Fibroblast of skin of back (primary cell): ENCODE data around the gene SERPINE2.
A peak's percentile ranks its signal among the peaks of the same experiment; 100 is the strongest.
"Not testable (repeated sequence)": the region's sequence is repeated elsewhere in the genome, so short reads cannot be mapped to it uniquely, and the experiment has no call there.

Experiments
- DNase-seq: peaks from one replicate; pipeline ENCODE4 v3.0.0-alpha.2; 2013

Gene SERPINE2

GRCh38 chr2:224009605-224010315 lies 29.3 kb downstream of the SERPINE2 start:
- DNase-seq: peak; percentile 21

- DNase-seq: no peak
These were observed 30.3 kb downstream of the SERPINE2 start for GRCh38 chr2:224008702-224009261.

GRCh38 chr2:224004105-224004695 lies 34.9 kb downstream of the SERPINE2 start:
- DNase-seq: no peak

GRCh38 chr2:224000662-224001061 lies 38.4 kb downstream of the SERPINE2 start:
- not testable (repeated sequence) for DNase-seq

- no peak for DNase-seq
These were observed 39.2 kb downstream of the SERPINE2 start for GRCh38 chr2:223999862-224000261.

- no peak for DNase-seq
These were observed 40.1 kb downstream of the SERPINE2 start for GRCh38 chr2:223998948-223999347.

- DNase-seq: peak; percentile 27
These were observed 41.1 kb downstream of the SERPINE2 start for GRCh38 chr2:223997938-223998337.

- no peak for DNase-seq
These were observed 42.7 kb downstream of the SERPINE2 start for GRCh38 chr2:223996391-223996790.

GRCh38 chr2:223995569-223995968 lies 43.5 kb downstream of the SERPINE2 start:
- DNase-seq: peak; percentile 78

GRCh38 chr2:223994562-223995162 lies 44.4 kb downstream of the SERPINE2 start:
- DNase-seq: no peak

GRCh38 chr2:223993634-223994232 lies 45.4 kb downstream of the SERPINE2 start:
- peak; percentile 71 for DNase-seq

- no peak for DNase-seq
These were observed 47.5 kb downstream of the SERPINE2 start for GRCh38 chr2:223991611-223992010.

- DNase-seq: no peak
These were observed 49.2 kb downstream of the SERPINE2 start for GRCh38 chr2:223989856-223990232.

- DNase-seq: no peak
These were observed 49.8 kb downstream of the SERPINE2 start for GRCh38 chr2:223989206-223989855.

GRCh38 chr2:223981241-223981640 lies 57.8 kb downstream of the SERPINE2 start:
- DNase-seq: no peak

- no peak for DNase-seq
These were observed 58.3 kb downstream of the SERPINE2 start for GRCh38 chr2:223980803-223981202.

GRCh38 chr2:223980397-223980735 lies 58.7 kb downstream of the SERPINE2 start:
- no peak for DNase-seq

- DNase-seq: peak; percentile 19
These were observed 59.2 kb downstream of the SERPINE2 start for GRCh38 chr2:223979730-223980396.

- DNase-seq: no peak
These were observed 60.6 kb downstream of the SERPINE2 start for GRCh38 chr2:223978451-223978850.

GRCh38 chr2:223976635-223977226 lies 62.4 kb downstream of the SERPINE2 start:
- DNase-seq: peak; percentile 56

GRCh38 chr2:223973606-223974005 lies 65.5 kb downstream of the SERPINE2 start:
- no peak for DNase-seq

GRCh38 chr2:223972656-223973102 lies 66.4 kb downstream of the SERPINE2 start:
- DNase-seq: no peak
